DND-41 (cell line): ENCODE results near the gene FBN3.
"Not testable (repeated sequence)": the region's sequence is repeated elsewhere in the genome, so short reads cannot be mapped to it uniquely, and the experiment has no call there.

Source experiments
- ATAC-seq: fragments of 200-7000 bp; cut with Tn5 transposase; 3 replicates; pipeline ENCODE4 v1.9.1; 2021; ENCODE audit warnings: low read depth; ENCODE audit not compliant: insufficient read depth
- DNase-seq: peaks from one replicate; pipeline ENCODE4 v3.0.0-alpha.2; 2020
- H2AFZ ChIP-seq: 2 replicates; pipeline ENCODE4 v1.6.0; 2012; ENCODE audit warnings: low read depth, low read length
- H3K27ac ChIP-seq: 2 replicates; pipeline ENCODE4 v1.5.1; 2012; ENCODE audit warnings: low read length, inconsistent platforms
- H3K27me3 ChIP-seq: fragments of 200-600 bp; sonication (generic); 2 replicates; pipeline ENCODE4 v1.6.0; 2012; ENCODE audit warnings: low read length, mild to moderate bottlenecking, inconsistent platforms; ENCODE audit not compliant: insufficient read depth, poor library complexity
- H3K36me3 ChIP-seq: 2 replicates; pipeline ENCODE4 v1.5.1; 2012; ENCODE audit warnings: low read length, inconsistent platforms; ENCODE audit not compliant: insufficient read depth
- H3K4me1 ChIP-seq: 2 replicates; pipeline ENCODE4 v1.5.1; 2012; ENCODE audit warnings: mild to moderate bottlenecking, low read length; ENCODE audit not compliant: insufficient read depth
- H3K4me2 ChIP-seq: 2 replicates; pipeline ENCODE4 v1.6.0; 2012; ENCODE audit warnings: mild to moderate bottlenecking, moderate library complexity, low read length, inconsistent platforms; ENCODE audit not compliant: insufficient read depth
- H3K4me3 ChIP-seq, 2 experiments: fragments of 200-600 bp in 1 of 2; shearing (Covaris generic) in 1 of 2; 2 replicates each; pipeline ENCODE4 v1.5.1; 2012 to 2016; ENCODE audit warnings: inconsistent platforms in 2 of 2, low read length in 2 of 2, mild to moderate bottlenecking in 2 of 2, low read depth in 1 of 2, moderate library complexity in 1 of 2
- H3K79me2 ChIP-seq: 2 replicates; pipeline ENCODE4 v1.6.0; 2012; ENCODE audit warnings: low read length, inconsistent platforms; ENCODE audit not compliant: insufficient read depth
- H3K9ac ChIP-seq: 2 replicates; pipeline ENCODE4 v1.6.0; 2012; ENCODE audit warnings: low read depth, mild to moderate bottlenecking, inconsistent platforms, low read length, moderate library complexity
- H3K9me3 ChIP-seq: 2 replicates; pipeline ENCODE4 v1.5.1; 2012; ENCODE audit warnings: low read length, moderate library complexity, mild to moderate bottlenecking, inconsistent platforms; ENCODE audit not compliant: insufficient read depth, severe bottlenecking
- H4K20me1 ChIP-seq: 2 replicates; pipeline ENCODE4 v1.6.0; 2012; ENCODE audit warnings: low read length; ENCODE audit not compliant: insufficient read depth
- EZH2 ChIP-seq: IDR thresholded peaks from 3 replicates; pipeline ENCODE4 v1.6.1; 2012; ENCODE audit warnings: borderline replicate concordance, low read depth, mild to moderate bottlenecking, moderate library complexity, low read length, inconsistent platforms; ENCODE audit not compliant: severe bottlenecking
- TF ChIP-seq, protein P1 (sequence below): IDR thresholded peaks from 2 replicates; pipeline ENCODE4 v1.5.1; 2012; ENCODE audit warnings: borderline replicate concordance, low read length, moderate library complexity, mild to moderate bottlenecking; ENCODE audit not compliant: poor library complexity, severe bottlenecking; ENCODE audit errors: extremely low read depth

The FBN3 gene

DNA sequence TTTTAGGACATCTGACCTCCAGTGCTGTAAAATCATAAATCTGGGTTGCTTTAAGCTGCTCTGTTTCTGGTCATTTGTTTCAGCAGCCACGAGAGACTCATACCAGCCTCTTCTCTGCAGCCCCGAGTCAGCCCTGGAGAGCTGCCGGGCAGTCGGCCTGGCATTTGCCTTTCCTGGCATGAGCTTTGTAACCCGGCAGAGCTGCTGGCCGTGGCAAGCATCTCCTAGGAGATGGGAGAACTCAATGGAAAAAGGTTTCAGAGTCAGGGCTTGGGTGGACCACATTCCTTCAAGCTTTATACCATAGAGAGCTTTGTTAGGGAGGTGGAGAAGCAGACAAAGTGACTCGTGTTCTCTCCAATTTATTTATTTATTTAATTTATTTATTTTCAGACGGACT is 118.4 kb downstream of the FBN3 start:
- H3K9ac ChIP-seq, result no peak overlapping the region
- H3K36me3 ChIP-seq, result no peaks in the 10 kb centered on the region
- no peaks in the 10 kb centered on the region for H3K4me1 ChIP-seq
- no peak overlapping the region for H2AFZ ChIP-seq
- ATAC-seq, result no peak
- no peaks in the 10 kb centered on the region for H3K9me3 ChIP-seq
- no peaks in the 10 kb centered on the region for H4K20me1 ChIP-seq
- H3K27ac ChIP-seq, result no peak overlapping the region
- H3K79me2 ChIP-seq, result no peaks in the 10 kb centered on the region
- H3K4me2 ChIP-seq, result no peak overlapping the region
- TF ChIP-seq, protein P1, sequence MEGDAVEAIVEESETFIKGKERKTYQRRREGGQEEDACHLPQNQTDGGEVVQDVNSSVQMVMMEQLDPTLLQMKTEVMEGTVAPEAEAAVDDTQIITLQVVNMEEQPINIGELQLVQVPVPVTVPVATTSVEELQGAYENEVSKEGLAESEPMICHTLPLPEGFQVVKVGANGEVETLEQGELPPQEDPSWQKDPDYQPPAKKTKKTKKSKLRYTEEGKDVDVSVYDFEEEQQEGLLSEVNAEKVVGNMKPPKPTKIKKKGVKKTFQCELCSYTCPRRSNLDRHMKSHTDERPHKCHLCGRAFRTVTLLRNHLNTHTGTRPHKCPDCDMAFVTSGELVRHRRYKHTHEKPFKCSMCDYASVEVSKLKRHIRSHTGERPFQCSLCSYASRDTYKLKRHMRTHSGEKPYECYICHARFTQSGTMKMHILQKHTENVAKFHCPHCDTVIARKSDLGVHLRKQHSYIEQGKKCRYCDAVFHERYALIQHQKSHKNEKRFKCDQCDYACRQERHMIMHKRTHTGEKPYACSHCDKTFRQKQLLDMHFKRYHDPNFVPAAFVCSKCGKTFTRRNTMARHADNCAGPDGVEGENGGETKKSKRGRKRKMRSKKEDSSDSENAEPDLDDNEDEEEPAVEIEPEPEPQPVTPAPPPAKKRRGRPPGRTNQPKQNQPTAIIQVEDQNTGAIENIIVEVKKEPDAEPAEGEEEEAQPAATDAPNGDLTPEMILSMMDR, result no peak
- no peak for TF ChIP-seq EZH2
- no peak overlapping the region for H3K4me3 ChIP-seq
- no peaks in the 10 kb centered on the region for H3K27me3 ChIP-seq
- DNase-seq, result no peak

DNA sequence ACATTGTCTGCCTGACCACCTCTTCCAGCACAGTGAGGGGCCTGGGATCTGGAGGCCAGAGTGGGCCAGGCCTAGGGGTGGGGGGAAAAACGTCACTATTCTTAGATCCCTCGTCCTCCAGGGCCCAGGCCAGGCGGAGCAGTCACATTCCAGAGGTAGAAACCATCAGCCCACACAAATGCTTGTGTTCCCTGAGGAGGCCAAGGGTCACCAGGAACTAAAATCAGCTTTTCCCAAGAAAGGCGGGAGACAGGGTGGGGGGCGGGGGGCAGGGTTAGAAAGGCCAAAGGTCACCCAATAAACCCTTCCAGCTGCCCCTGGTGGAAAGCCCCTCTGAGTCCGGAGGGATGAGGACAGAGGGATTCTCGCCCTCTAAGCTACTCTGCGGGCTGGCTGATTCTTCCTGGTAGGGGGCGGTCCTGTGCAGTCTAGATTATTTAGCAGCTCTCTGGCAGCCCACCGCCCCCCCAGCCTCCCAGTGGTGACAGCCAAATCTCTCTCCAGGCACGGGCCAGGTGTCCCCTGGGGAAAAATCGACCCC is 120.4 kb downstream of the FBN3 start:
- Histone ChIP-seq H3K9me3 (no peaks in the 10 kb centered on the region), H4K20me1 (no peaks in the 10 kb centered on the region), H3K36me3 (no peaks in the 10 kb centered on the region), H3K4me1 (no peaks in the 10 kb centered on the region), H3K9ac (no peak overlapping the region), H3K27ac (no peak overlapping the region), H2AFZ (no peak overlapping the region), H3K4me3 (no peak overlapping the region), H3K4me2 (no peak overlapping the region), H3K27me3 (no peaks in the 10 kb centered on the region), H3K79me2 (no peaks in the 10 kb centered on the region)
- TF ChIP-seq EZH2, result no peak
- TF ChIP-seq, protein P1, result no peak
- no peak for ATAC-seq
- DNase-seq, result no peak

DNA sequence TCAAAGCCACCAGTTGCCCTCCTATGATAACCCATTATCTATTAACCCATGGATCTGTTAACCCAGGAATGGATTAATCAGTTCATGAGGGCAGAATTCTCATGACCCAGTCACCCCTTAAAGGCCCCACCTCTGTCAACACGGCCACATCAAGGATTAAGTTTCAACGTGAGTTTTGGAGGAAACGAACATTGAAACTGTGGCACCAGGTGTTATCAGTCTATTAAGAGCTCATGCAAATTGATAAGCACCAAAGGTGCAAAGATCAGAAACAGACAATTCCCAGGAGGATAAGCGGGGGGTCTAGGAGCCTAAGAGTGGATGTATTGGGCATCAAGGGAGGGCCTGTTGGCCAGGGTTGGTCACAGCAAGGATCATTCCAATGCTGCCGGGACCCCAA is 124.1 kb downstream of the FBN3 start:
- Histone ChIP-seq H3K4me3 (no peak overlapping the region), H3K36me3 (no peaks in the 10 kb centered on the region), H3K27ac (no peak overlapping the region), H3K27me3 (no peaks in the 10 kb centered on the region), H3K4me1 (no peaks in the 10 kb centered on the region), H3K4me2 (no peak overlapping the region), H2AFZ (no peak overlapping the region), H3K9me3 (no peaks in the 10 kb centered on the region), H3K9ac (no peak overlapping the region), H3K79me2 (no peaks in the 10 kb centered on the region), H4K20me1 (no peaks in the 10 kb centered on the region)
- ATAC-seq (no peak), DNase-seq (no peak)
- no peak for TF ChIP-seq EZH2
- TF ChIP-seq, protein P1, result no peak

DNA sequence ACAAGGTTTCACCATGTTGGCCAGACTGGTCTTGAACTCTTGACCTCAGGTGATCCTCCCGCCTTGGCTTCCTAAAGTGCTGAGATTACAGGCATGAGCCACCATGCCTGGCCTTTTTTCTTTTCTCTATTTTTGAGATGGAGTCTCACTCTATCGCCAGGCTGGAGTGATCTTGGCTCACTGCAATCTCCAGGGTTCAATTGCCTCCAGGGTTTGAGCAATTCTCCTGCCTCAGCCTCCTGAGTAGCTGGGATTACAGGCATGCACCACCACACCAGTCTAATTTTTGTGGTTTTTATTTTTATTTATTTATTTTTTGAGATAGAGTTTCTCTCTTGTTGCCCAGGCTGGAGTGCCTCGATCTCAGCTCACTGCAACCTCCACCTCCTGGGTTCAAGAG is 125.1 kb downstream of the FBN3 start:
- H4K20me1 ChIP-seq, H3K9ac ChIP-seq, DNase-seq, H3K79me2 ChIP-seq, H2AFZ ChIP-seq, H3K36me3 ChIP-seq, H3K4me1 ChIP-seq, ATAC-seq, H3K27ac ChIP-seq, H3K27me3 ChIP-seq, H3K4me3 ChIP-seq, H3K9me3 ChIP-seq, H3K4me2 ChIP-seq: not testable (repeated sequence)
